OCI-LY1 (cell line): Measurements from ENCODE around the gene DDX50.

Experiments
- H2AFZ ChIP-seq: fragments of 200-600 bp; sonication (generic), shearing (Covaris generic); 2 replicates; pipeline ENCODE4 v1.6.0; 2014; ENCODE audit warnings: antibody characterized with exemption, mild to moderate bottlenecking, low read length
- H3F3A ChIP-seq: fragments of 200-600 bp; sonication (generic), shearing (Covaris generic); 2 replicates; pipeline ENCODE4 v1.6.0; 2014; ENCODE audit warnings: mild to moderate bottlenecking, antibody characterized with exemption, low read length, moderate library complexity; ENCODE audit not compliant: insufficient read depth
- H3K27ac ChIP-seq: fragments of 200-600 bp; sonication (generic); 2 replicates; pipeline ENCODE4 v1.5.1; 2014; ENCODE audit warnings: low read length, mixed run types, mild to moderate bottlenecking, low read depth; ENCODE audit not compliant: poor library complexity, severe bottlenecking
- H3K27me3 ChIP-seq: fragments of 200-600 bp; sonication (generic); 2 replicates; pipeline ENCODE4 v1.6.0; 2014; ENCODE audit warnings: antibody characterized with exemption, mild to moderate bottlenecking, low read length, moderate library complexity; ENCODE audit not compliant: insufficient read depth
- H3K36me3 ChIP-seq: fragments of 200-600 bp; sonication (generic); 2 replicates; pipeline ENCODE4 v1.6.1; 2014; ENCODE audit warnings: mild to moderate bottlenecking, antibody characterized with exemption, low read length, moderate library complexity, mixed read lengths; ENCODE audit not compliant: insufficient read depth
- H3K4me1 ChIP-seq: fragments of 200-600 bp; sonication (generic); 2 replicates; pipeline ENCODE4 v1.5.1; 2014; ENCODE audit warnings: mild to moderate bottlenecking, low read length, moderate library complexity; ENCODE audit not compliant: insufficient read depth, severe bottlenecking
- H3K4me2 ChIP-seq: fragments of 200-600 bp; sonication (generic), shearing (Covaris generic); 2 replicates; pipeline ENCODE4 v1.6.1; 2014; ENCODE audit warnings: low read length
- H3K4me3 ChIP-seq: fragments of 200-600 bp; sonication (generic); 2 replicates; pipeline ENCODE4 v1.5.1; 2014; ENCODE audit warnings: low read length, low read depth, mild to moderate bottlenecking, mixed read lengths; ENCODE audit not compliant: poor library complexity, severe bottlenecking
- H3K79me2 ChIP-seq: fragments of 200-600 bp; shearing (Covaris generic); 2 replicates; pipeline ENCODE4 v1.6.1; 2016; ENCODE audit warnings: mixed run types, low read length, mixed read lengths; ENCODE audit not compliant: insufficient read depth
- H3K9ac ChIP-seq: fragments of 200-600 bp; sonication (generic), shearing (Covaris generic); 2 replicates; pipeline ENCODE4 v1.6.1; 2014; ENCODE audit warnings: mild to moderate bottlenecking, low read length, mixed read lengths
- H3K9me2 ChIP-seq: fragments of 200-600 bp; sonication (generic), shearing (Covaris generic); 2 replicates; pipeline ENCODE4 v1.6.1; 2014; ENCODE audit warnings: low read depth, mild to moderate bottlenecking, low read length, mixed read lengths
- H3K9me3 ChIP-seq: fragments of 200-600 bp; shearing (Covaris generic); 2 replicates; pipeline ENCODE4 v1.6.1; 2014; ENCODE audit warnings: low read length, mixed read lengths
- H4K20me1 ChIP-seq: fragments of 200-600 bp; sonication (generic), shearing (Covaris generic); 2 replicates; pipeline ENCODE4 v1.6.0; 2016; ENCODE audit warnings: mild to moderate bottlenecking, low read length; ENCODE audit not compliant: insufficient read depth
- CTCF ChIP-seq: fragments of 200-600 bp; sonication (generic), shearing (Covaris generic); IDR thresholded peaks from 2 replicates; pipeline ENCODE4 v1.5.1; 2017; ENCODE audit warnings: mild to moderate bottlenecking, antibody characterized with exemption, low read length, moderate library complexity, mixed read lengths
- EZH2 ChIP-seq: fragments of 200-600 bp; sonication (generic), shearing (Covaris generic); IDR thresholded peaks from 2 replicates; pipeline ENCODE4 v1.8.0; 2017; ENCODE audit warnings: borderline replicate concordance, mixed run types, mild to moderate bottlenecking, antibody characterized with exemption, low read length, moderate library complexity, mixed read lengths

Gene DDX50

GRCh38 chr10:68895041-68895440 is 6.1 kb upstream of the DDX50 start:
- Histone ChIP-seq H3K27me3 (no peaks in the 10 kb centered on the region), H3K4me2 (no peak overlapping the region), H3K9me2 (no peaks in the 10 kb centered on the region), H3K79me2 (no peaks in the 10 kb centered on the region), H4K20me1 (no peaks in the 10 kb centered on the region), H3K4me3 (no peak overlapping the region), H3K9me3 (no peaks in the 10 kb centered on the region), H3K27ac (no peak overlapping the region), H3K36me3 (no peaks in the 10 kb centered on the region), H3F3A (0 out of 2 replicates have a peak, but pooled peaks cover 3% of the 10 kb centered on the region), H2AFZ (no peak overlapping the region), H3K4me1 (peaks cover 3% of the 10 kb centered on the region), H3K9ac (no peak overlapping the region)
- TF ChIP-seq CTCF = no peak
- no peak for TF ChIP-seq EZH2

GRCh38 chr10:68897336-68897741 is 3.8 kb upstream of the DDX50 start:
- 0 out of 2 replicates have a peak, but pooled peaks cover 3% of the 10 kb centered on the region for H3F3A ChIP-seq
- no peaks in the 10 kb centered on the region for H3K9me2 ChIP-seq
- TF ChIP-seq CTCF (peak; percentile 63), EZH2 (no peak)

GRCh38 chr10:68899186-68899745 is 1.8 kb upstream of the DDX50 start:
- Histone ChIP-seq H3F3A (0 out of 2 replicates have a peak, but pooled peaks cover 3% of the 10 kb centered on the region), H3K4me2 (no peak overlapping the region), H3K4me3 (no peak overlapping the region), H3K9ac (no peak overlapping the region), H3K27me3 (no peaks in the 10 kb centered on the region), H2AFZ (0 out of 2 replicates have a peak overlapping the region, but pooled peaks have one; percentile 41), H3K27ac (no peak overlapping the region), H3K36me3 (peaks cover 2% of the 10 kb centered on the region; the same call in 1 of the 2 replicates), H3K79me2 (peaks cover 18% of the 10 kb centered on the region), H4K20me1 (no peaks in the 10 kb centered on the region), H3K9me3 (no peaks in the 10 kb centered on the region), H3K4me1 (peaks cover 23% of the 10 kb centered on the region), H3K9me2 (no peaks in the 10 kb centered on the region)
- TF ChIP-seq CTCF (no peak), EZH2 (no peak)

More at GRCh38 chr10:68897336-68897741, 3.8 kb upstream of the DDX50 start:
- Histone ChIP-seq H3K9me3 (no peaks in the 10 kb centered on the region), H3K4me1 (peaks cover 17% of the 10 kb centered on the region), H3K4me3 (no peak overlapping the region), H3K79me2 (peaks cover 10% of the 10 kb centered on the region), H3K27me3 (no peaks in the 10 kb centered on the region), H2AFZ (no peak overlapping the region), H3K27ac (no peak overlapping the region), H4K20me1 (no peaks in the 10 kb centered on the region), H3K4me2 (no peak overlapping the region), H3K9ac (no peak overlapping the region), H3K36me3 (no peaks in the 10 kb centered on the region)
